HCT116 (cell line): ENCODE measurements around the gene AMER1. TPM values are rescaled to one million over a fixed set of nuclear protein-coding genes. Genes with fewer than 3 reads are reported as not detected.

ENCODE experiments used
- ATAC-seq: fragments of 200-7000 bp; cut with Tn5 transposase; 2 replicates; pipeline ENCODE4 v1.9.1; 2020; ENCODE audit warnings: mild to moderate bottlenecking, moderate library complexity
- Bru-seq: library from RNA; stranded (reverse); fragments of 400-500 nt; gene quantifications from one replicate; lab custom pipeline; 2021; lab: Mats Ljungman, UMichigan
- BruChase-seq, 2 experiments: library from RNA; stranded (reverse); fragments of 400-500 nt; gene quantifications; one replicate each; lab custom pipeline; 2021; lab: Mats Ljungman, UMichigan
- BruUV-seq: library from RNA; stranded (reverse); fragments of 400-500 nt; replicated peaks from 2 replicates; lab custom pipeline; 2021; lab: Mats Ljungman, UMichigan
- CTCF ChIA-PET: fragments of 300-600 bp; sonication (Branson Sonifier 250); formaldehyde crosslinking; loops from one replicate; lab custom pipeline; 2021; ENCODE audit warnings: antibody characterized with exemption; lab: Charles Lee
- POLR2A ChIA-PET: fragments of 300-600, 350-600 bp; sonication (Branson Sonifier 250); formaldehyde crosslinking; loops from one replicate; lab custom pipeline; 2021; ENCODE audit warnings: antibody characterized with exemption; lab: Charles Lee
- RAD21 ChIA-PET, 2 experiments: fragments of 300-600 bp; sonication (Branson Sonifier 250); formaldehyde crosslinking; loops; one replicate each; lab custom pipeline; 2023; ENCODE audit warnings: low total read pairs in 2 of 2; ENCODE audit not compliant: uncharacterized antibody in 2 of 2, unreplicated experiment in 2 of 2, low non-redundant PET in 1 of 2; lab: Charles Lee
- DNase-seq: peaks from one replicate; pipeline ENCODE4 v3.0.0-alpha.2; 2010; ENCODE audit warnings: low read depth, low spot score
- H2AFZ ChIP-seq: fragments of 200-600 bp; shearing (Covaris generic), sonication (generic); 2 replicates; pipeline ENCODE4 v1.6.1; 2017; ENCODE audit warnings: low read depth, mixed run types, mixed read lengths, antibody characterized with exemption, low read length; ENCODE audit not compliant: poor library complexity, severe bottlenecking
- H3K27ac ChIP-seq: 2 replicates; pipeline ENCODE4 v1.5.1; 2012; ENCODE audit warnings: low read depth, low read length
- H3K27me3 ChIP-seq: fragments of 200-600 bp; sonication (generic); 2 replicates; pipeline ENCODE4 v1.6.1; 2016; ENCODE audit warnings: mixed run types, low read length, mixed read lengths; ENCODE audit not compliant: insufficient read depth
- H3K36me3 ChIP-seq, 2 experiments: fragments of 200-500 bp in 1 of 2; fragments of 200-600 bp in 1 of 2; sonication (Bioruptor generic) in 1 of 2; sonication (generic) in 1 of 2; 2 replicates each; pipeline versions ENCODE4 v1.5.1 to v1.6.1; 2014 to 2016; ENCODE audit warnings: low read length in 2 of 2, inconsistent platforms in 1 of 2, mixed read lengths in 1 of 2, mixed run types in 1 of 2; ENCODE audit not compliant: insufficient read depth in 2 of 2, control insufficient read depth in 1 of 2
- H3K4me1 ChIP-seq, 2 experiments: fragments of 200-600 bp in 1 of 2; sonication (generic) in 1 of 2; 2 replicates each; pipeline versions ENCODE4 v1.5.1 to v1.6.1; 2012 to 2017; ENCODE audit warnings: low read length in 2 of 2, inconsistent platforms in 1 of 2, mild to moderate bottlenecking in 1 of 2, mixed read lengths in 1 of 2, mixed run types in 1 of 2, moderate library complexity in 1 of 2; ENCODE audit not compliant: insufficient read depth in 2 of 2, control insufficient read depth in 1 of 2
- H3K4me2 ChIP-seq: fragments of 200-600 bp; sonication (generic); 2 replicates; pipeline ENCODE4 v1.6.1; 2017; ENCODE audit warnings: mixed run types, low read length, mixed read lengths
- H3K4me3 ChIP-seq, 2 experiments: fragments of 200-600 bp in 1 of 2; sonication (generic) in 1 of 2; replicated peaks in 1 of 2; 2 replicates each; pipeline ENCODE4 v1.5.1; 2011 to 2016; ENCODE audit warnings: low read length in 2 of 2, control low read depth in 1 of 2, low read depth in 1 of 2, mild to moderate bottlenecking in 1 of 2, mixed read lengths in 1 of 2, mixed run types in 1 of 2
- H3K79me2 ChIP-seq: fragments of 200-600 bp; sonication (generic); 2 replicates; pipeline ENCODE4 v1.6.1; 2017; ENCODE audit warnings: mild to moderate bottlenecking, mixed run types, low read length, moderate library complexity, mixed read lengths; ENCODE audit not compliant: insufficient read depth
- H3K9ac ChIP-seq: fragments of 200-600 bp; sonication (generic); 2 replicates; pipeline ENCODE4 v1.6.1; 2016; ENCODE audit warnings: low read length, mixed read lengths
- H3K9me2 ChIP-seq: fragments of 200-600 bp; sonication (generic), shearing (Covaris generic); 2 replicates; pipeline ENCODE4 v1.6.1; 2017; ENCODE audit warnings: mixed run types, mild to moderate bottlenecking, moderate library complexity; ENCODE audit not compliant: insufficient read depth
- H3K9me3 ChIP-seq, 2 experiments: fragments of 200-500 bp in 1 of 2; fragments of 200-600 bp in 1 of 2; sonication (Bioruptor generic) in 1 of 2; sonication (generic) in 1 of 2; 2 replicates each; pipeline ENCODE4 v1.6.1; 2014 to 2017; ENCODE audit warnings: low read length in 2 of 2, mixed read lengths in 2 of 2, inconsistent platforms in 1 of 2, low read depth in 1 of 2, mild to moderate bottlenecking in 1 of 2, mixed run types in 1 of 2, moderate library complexity in 1 of 2; ENCODE audit not compliant: control insufficient read depth in 1 of 2, insufficient read depth in 1 of 2
- H4K20me1 ChIP-seq: fragments of 200-600 bp; sonication (generic), shearing (Covaris generic); 2 replicates; pipeline ENCODE4 v1.6.1; 2017; ENCODE audit warnings: mixed run types, mild to moderate bottlenecking, moderate library complexity; ENCODE audit not compliant: insufficient read depth
- CBX3 ChIP-seq: IDR thresholded peaks from 2 replicates; pipeline ENCODE4 v1.6.1; 2012; ENCODE audit warnings: low read depth
- ELF1 ChIP-seq: IDR thresholded peaks from 2 replicates; pipeline ENCODE4 v1.6.1; 2012; ENCODE audit warnings: low read depth, borderline replicate concordance
- EZH2 ChIP-seq: fragments of 200-600 bp; sonication (generic); IDR thresholded peaks from 2 replicates; pipeline ENCODE4 v1.6.1; 2017; ENCODE audit warnings: antibody characterized with exemption, mixed run types
- POLR2A ChIP-seq: IDR thresholded peaks from 2 replicates; pipeline ENCODE4 v1.7.0; 2011; ENCODE audit warnings: borderline replicate concordance; ENCODE audit not compliant: insufficient read depth, insufficient read length; ENCODE audit errors: extremely low read depth
- RAD21 ChIP-seq: IDR thresholded peaks from 2 replicates; pipeline ENCODE4 v1.6.1; 2012; ENCODE audit warnings: low read depth, mild to moderate bottlenecking
- SIN3A ChIP-seq: IDR thresholded peaks from 2 replicates; pipeline ENCODE4 v1.6.1; 2012; ENCODE audit warnings: low read depth
- SP1 ChIP-seq: IDR thresholded peaks from 2 replicates; pipeline ENCODE4 v1.6.1; 2012; ENCODE audit warnings: low read depth
- YY1 ChIP-seq: IDR thresholded peaks from 2 replicates; pipeline ENCODE4 v1.6.1; 2011; ENCODE audit warnings: low read length, low read depth, moderate library complexity, mild to moderate bottlenecking; ENCODE audit not compliant: insufficient replicate concordance; ENCODE audit errors: extremely low read depth
- ZFX ChIP-seq: fragments of 450-650 bp; IDR thresholded peaks from 2 replicates; pipeline ENCODE4 v1.6.1; 2017
- ZNF274 ChIP-seq: fragments of 200-500 bp; sonication (Bioruptor generic); IDR thresholded peaks from 2 replicates; pipeline ENCODE4 v1.6.1; 2014; ENCODE audit warnings: mild to moderate bottlenecking, low read depth, low read length, inconsistent platforms
- intact Hi-C: fragments of 100-400 bp; cut with micrococcal nuclease; formaldehyde crosslinking; loops from 2 replicates; pipeline ENCODE4 v1.10.0; 2022
- long read RNA-seq: library from polyadenylated mRNA; unstranded; transcript quantifications from one replicate; pipeline ENCODE4 v2.0.0, GENCODE V29; 2021; ENCODE audit not compliant: unreplicated experiment
- polyA plus RNA-seq: library from polyadenylated mRNA; unstranded; fragments of >200 nt; gene quantifications from 2 replicates; pipeline ENCODE4 v1.2.1, GENCODE V29; 2012; ENCODE audit warnings: missing spikeins
- total RNA-seq: library from RNA; stranded (reverse); gene quantifications from one replicate; pipeline ENCODE4 v1.2.1, GENCODE V29; 2021; ENCODE audit not compliant: unreplicated experiment
- TF ChIP-seq, protein P1 (sequence below): IDR thresholded peaks from 2 replicates; pipeline ENCODE4 v1.6.1; 2012
- TF ChIP-seq, protein P2 (sequence below): IDR thresholded peaks from 2 replicates; pipeline ENCODE4 v1.6.1; 2011; ENCODE audit warnings: mild to moderate bottlenecking, low read length, moderate library complexity; ENCODE audit not compliant: insufficient replicate concordance; ENCODE audit errors: extremely low read depth
- TF ChIP-seq, protein P3 (sequence below): IDR thresholded peaks from 2 replicates; pipeline ENCODE4 v1.6.1; 2012
- TF ChIP-seq, protein P4 (sequence below), 3 experiments: fragments of 200-600 bp in 1 of 3; sonication (generic) in 1 of 3; IDR thresholded peaks in 2 of 3; conservative IDR thresholded peaks in 1 of 3; 2 replicates each; pipeline ENCODE4 v1.5.1; 2012 to 2017; ENCODE audit warnings: low read depth in 2 of 3, low read length in 2 of 3, antibody characterized with exemption in 1 of 3, borderline replicate concordance in 1 of 3, control low read depth in 1 of 3, mild to moderate bottlenecking in 1 of 3, mixed read lengths in 1 of 3, mixed run types in 1 of 3, moderate library complexity in 1 of 3; ENCODE audit not compliant: insufficient read depth in 1 of 3

The AMER1 gene
- 2.8 TPM for total RNA-seq
- 1.4 and 1.6 TPM in 2 replicates for polyA plus RNA-seq
- Bru-seq, nascent RNA, result percentile 50 among the genes with signal in this experiment
- BruChase-seq, experiment 1, labeled RNA remaining after a 6-hour chase, result percentile 54 among the genes with signal in this experiment
- percentile 71 among the genes with signal in this experiment for BruChase-seq, experiment 2, labeled RNA remaining after a 2-hour chase
- long read RNA-seq, partial matches to known transcripts, result 0 of 1 reads
- long read RNA-seq, other reads (novel, unspliced or antisense), result 1 of 1 reads

GRCh38 chrX:64205441-64205734 lies at the start of gene AMER1:
AMER1 (minus strand) TSS chrX:64205708; CDS start chrX:64193286, 12,422 bp downstream.
- BruUV-seq, result no TSS peak
- POLR2A ChIA-PET, result no interaction called here
- intact Hi-C loops, result loop anchor here (10.0 kb wide), 1 partner anchor 189 kb away; the partner anchor contains the start of gene MTMR8

More at GRCh38 chrX:64205441-64205734, at the start of gene AMER1:
- Histone ChIP-seq H3K9ac (peak within 1 kb of the TSS; percentile 69), H3K4me3 (peak within 1 kb of the TSS; percentile 54 to 63), H3K36me3 (no peaks in the 10 kb centered on the region), H3K4me1 (peaks cover 4 to 16% of the 10 kb centered on the region in 2 experiments; a peak in 2 of 4 replicates), H3K9me2 (no peaks in the 10 kb centered on the region), H4K20me1 (no peaks in the 10 kb centered on the region), H3K27me3 (no peaks in the 10 kb centered on the region), H3K9me3 (no peaks in the 10 kb centered on the region), H3K79me2 (no peaks in the 10 kb centered on the region; the same call in 1 of the 2 replicates), H2AFZ (no peak within 1 kb of the TSS), H3K4me2 (peak within 1 kb of the TSS; percentile 79), H3K27ac (peak within 1 kb of the TSS; percentile 87)
- DNase-seq (no peak), ATAC-seq (peak; percentile 70)
- TF ChIP-seq ZFX (no peak), ELF1 (no peak), POLR2A (no peak), CBX3 (no peak), RAD21 (no peak), SIN3A (no peak), ZNF274 (no peak), EZH2 (no peak), SP1 (no peak), YY1 (no peak)
- TF ChIP-seq, protein P1, sequence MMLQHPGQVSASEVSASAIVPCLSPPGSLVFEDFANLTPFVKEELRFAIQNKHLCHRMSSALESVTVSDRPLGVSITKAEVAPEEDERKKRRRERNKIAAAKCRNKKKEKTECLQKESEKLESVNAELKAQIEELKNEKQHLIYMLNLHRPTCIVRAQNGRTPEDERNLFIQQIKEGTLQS, result no peak
- TF ChIP-seq, protein P2, sequence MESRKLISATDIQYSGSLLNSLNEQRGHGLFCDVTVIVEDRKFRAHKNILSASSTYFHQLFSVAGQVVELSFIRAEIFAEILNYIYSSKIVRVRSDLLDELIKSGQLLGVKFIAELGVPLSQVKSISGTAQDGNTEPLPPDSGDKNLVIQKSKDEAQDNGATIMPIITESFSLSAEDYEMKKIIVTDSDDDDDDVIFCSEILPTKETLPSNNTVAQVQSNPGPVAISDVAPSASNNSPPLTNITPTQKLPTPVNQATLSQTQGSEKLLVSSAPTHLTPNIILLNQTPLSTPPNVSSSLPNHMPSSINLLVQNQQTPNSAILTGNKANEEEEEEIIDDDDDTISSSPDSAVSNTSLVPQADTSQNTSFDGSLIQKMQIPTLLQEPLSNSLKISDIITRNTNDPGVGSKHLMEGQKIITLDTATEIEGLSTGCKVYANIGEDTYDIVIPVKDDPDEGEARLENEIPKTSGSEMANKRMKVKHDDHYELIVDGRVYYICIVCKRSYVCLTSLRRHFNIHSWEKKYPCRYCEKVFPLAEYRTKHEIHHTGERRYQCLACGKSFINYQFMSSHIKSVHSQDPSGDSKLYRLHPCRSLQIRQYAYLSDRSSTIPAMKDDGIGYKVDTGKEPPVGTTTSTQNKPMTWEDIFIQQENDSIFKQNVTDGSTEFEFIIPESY, result no peak
- TF ChIP-seq, protein P3, sequence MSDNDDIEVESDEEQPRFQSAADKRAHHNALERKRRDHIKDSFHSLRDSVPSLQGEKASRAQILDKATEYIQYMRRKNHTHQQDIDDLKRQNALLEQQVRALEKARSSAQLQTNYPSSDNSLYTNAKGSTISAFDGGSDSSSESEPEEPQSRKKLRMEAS, result no peak; the same call in none of the 2 replicates
- TF ChIP-seq, protein P4, sequence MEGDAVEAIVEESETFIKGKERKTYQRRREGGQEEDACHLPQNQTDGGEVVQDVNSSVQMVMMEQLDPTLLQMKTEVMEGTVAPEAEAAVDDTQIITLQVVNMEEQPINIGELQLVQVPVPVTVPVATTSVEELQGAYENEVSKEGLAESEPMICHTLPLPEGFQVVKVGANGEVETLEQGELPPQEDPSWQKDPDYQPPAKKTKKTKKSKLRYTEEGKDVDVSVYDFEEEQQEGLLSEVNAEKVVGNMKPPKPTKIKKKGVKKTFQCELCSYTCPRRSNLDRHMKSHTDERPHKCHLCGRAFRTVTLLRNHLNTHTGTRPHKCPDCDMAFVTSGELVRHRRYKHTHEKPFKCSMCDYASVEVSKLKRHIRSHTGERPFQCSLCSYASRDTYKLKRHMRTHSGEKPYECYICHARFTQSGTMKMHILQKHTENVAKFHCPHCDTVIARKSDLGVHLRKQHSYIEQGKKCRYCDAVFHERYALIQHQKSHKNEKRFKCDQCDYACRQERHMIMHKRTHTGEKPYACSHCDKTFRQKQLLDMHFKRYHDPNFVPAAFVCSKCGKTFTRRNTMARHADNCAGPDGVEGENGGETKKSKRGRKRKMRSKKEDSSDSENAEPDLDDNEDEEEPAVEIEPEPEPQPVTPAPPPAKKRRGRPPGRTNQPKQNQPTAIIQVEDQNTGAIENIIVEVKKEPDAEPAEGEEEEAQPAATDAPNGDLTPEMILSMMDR (IDR thresholded peaks at IDR 0.05 in 2 of 3, conservative IDR thresholded peaks at IDR 0.05 in 1 of 3; ENCODE audit: borderline replicate concordance in 1 of 3, insufficient read depth in 1 of 3, low read depth in 2 of 3, low read length in 2 of 3), result no peak
- RAD21 ChIA-PET, result no interaction called here
- CTCF ChIA-PET, result no interaction called here
